Smooth muscle cell (in vitro differentiated cells): ENCODE results near the gene DNMT3L. TPM values are rescaled to one million over a fixed set of nuclear protein-coding genes. Genes with fewer than 3 reads are reported as not detected.

ENCODE experiments used
- DNase-seq: peaks from one replicate; lab custom pipeline; 2025; ENCODE audit not compliant: unreplicated experiment; lab: John Stamatoyannopoulos, UW
- H2AFZ ChIP-seq: fragments of 200-600 bp; sonication (generic); 2 replicates; pipeline ENCODE4 v1.6.0; 2016; ENCODE audit warnings: antibody characterized with exemption, low read depth, mild to moderate bottlenecking
- H3F3A ChIP-seq: fragments of 200-600 bp; sonication (generic); 2 replicates; pipeline ENCODE4 v1.6.0; 2017; ENCODE audit warnings: antibody characterized with exemption, low read depth
- H3K27ac ChIP-seq: fragments of 200-600 bp; sonication (generic); 2 replicates; pipeline ENCODE4 v1.5.1; 2016; ENCODE audit warnings: low read depth, mild to moderate bottlenecking
- H3K27me3 ChIP-seq: fragments of 200-600 bp; sonication (generic); 2 replicates; pipeline ENCODE4 v1.6.1; 2016; ENCODE audit warnings: low read depth, mild to moderate bottlenecking
- H3K36me3 ChIP-seq: fragments of 200-600 bp; sonication (generic); 2 replicates; pipeline ENCODE4 v1.5.1; 2016; ENCODE audit warnings: low read depth
- H3K4me1 ChIP-seq: fragments of 200-600 bp; sonication (generic); 2 replicates; pipeline ENCODE4 v1.5.1; 2016; ENCODE audit warnings: low read depth
- H3K4me2 ChIP-seq: fragments of 200-600 bp; sonication (generic); 2 replicates; pipeline ENCODE4 v1.6.0; 2016; ENCODE audit warnings: mild to moderate bottlenecking
- H3K4me3 ChIP-seq: fragments of 200-600 bp; sonication (generic); 2 replicates; pipeline ENCODE4 v1.5.1; 2016; ENCODE audit warnings: mild to moderate bottlenecking
- H3K79me2 ChIP-seq: fragments of 200-600 bp; sonication (generic); 2 replicates; pipeline ENCODE4 v1.6.0; 2016; ENCODE audit warnings: low read depth, mild to moderate bottlenecking
- H3K9ac ChIP-seq: fragments of 200-600 bp; sonication (generic); 2 replicates; pipeline ENCODE4 v1.6.0; 2016; ENCODE audit warnings: low read depth
- H3K9me3 ChIP-seq: fragments of 200-600 bp; sonication (generic); replicated peaks from 2 replicates; pipeline ENCODE4 v1.5.1; 2016; ENCODE audit warnings: low read depth
- H4K20me1 ChIP-seq: fragments of 200-600 bp; sonication (generic); 2 replicates; pipeline ENCODE4 v1.6.0; 2016; ENCODE audit warnings: low read depth
- WGBS: methylation state at CpG from one replicate; pipeline ENCODE4 v1.1.7; 2016; ENCODE audit warnings: low lambda C conversion rate; 5-methylcytosine and 5-hydroxymethylcytosine counted together
- polyA plus RNA-seq: library from polyadenylated mRNA; unstranded; fragments of >200 nt; fragmentation: Nextera tagmentation; extraction: Ambion mirVana; gene quantifications from 2 replicates; pipeline ENCODE4 v1.2.1, GENCODE V29; 2016
- total RNA-seq: library from RNA; depleted of rRNA; stranded (reverse); fragments of >200 nt; gene quantifications from 2 replicates; pipeline ENCODE4 v1.2.3, GENCODE V29; 2014
- TF ChIP-seq, protein P1 (sequence below): fragments of 200-600 bp; sonication (generic); IDR thresholded peaks from 2 replicates; pipeline ENCODE4 v1.5.1; 2017; ENCODE audit warnings: borderline replicate concordance, mild to moderate bottlenecking, antibody characterized with exemption; ENCODE audit not compliant: insufficient read depth, poor library complexity, severe bottlenecking

DNMT3L gene
- total and polyA plus RNA-seq, 2 experiments from 2014 or later: not detected

- H3K36me3 ChIP-seq: no peaks in the 10 kb centered on the region
- no peaks in the 10 kb centered on the region for H3K9me3 ChIP-seq
- H2AFZ ChIP-seq: no peak overlapping the region
- no peak overlapping the region for H3K9ac ChIP-seq
- no peak overlapping the region for H3K27ac ChIP-seq
- no peaks in the 10 kb centered on the region for H4K20me1 ChIP-seq
- H3K27me3 ChIP-seq: no peaks in the 10 kb centered on the region
- 90% methylated on average over 19 of the region's 19 CpGs for WGBS
- H3K4me3 ChIP-seq: no peak overlapping the region
- H3F3A ChIP-seq: no peaks in the 10 kb centered on the region
- no peak overlapping the region for H3K4me2 ChIP-seq
- DNase-seq: no peak
- H3K79me2 ChIP-seq: no peaks in the 10 kb centered on the region
- peaks cover 8% of the 10 kb centered on the region for H3K4me1 ChIP-seq
- TF ChIP-seq, protein P1, sequence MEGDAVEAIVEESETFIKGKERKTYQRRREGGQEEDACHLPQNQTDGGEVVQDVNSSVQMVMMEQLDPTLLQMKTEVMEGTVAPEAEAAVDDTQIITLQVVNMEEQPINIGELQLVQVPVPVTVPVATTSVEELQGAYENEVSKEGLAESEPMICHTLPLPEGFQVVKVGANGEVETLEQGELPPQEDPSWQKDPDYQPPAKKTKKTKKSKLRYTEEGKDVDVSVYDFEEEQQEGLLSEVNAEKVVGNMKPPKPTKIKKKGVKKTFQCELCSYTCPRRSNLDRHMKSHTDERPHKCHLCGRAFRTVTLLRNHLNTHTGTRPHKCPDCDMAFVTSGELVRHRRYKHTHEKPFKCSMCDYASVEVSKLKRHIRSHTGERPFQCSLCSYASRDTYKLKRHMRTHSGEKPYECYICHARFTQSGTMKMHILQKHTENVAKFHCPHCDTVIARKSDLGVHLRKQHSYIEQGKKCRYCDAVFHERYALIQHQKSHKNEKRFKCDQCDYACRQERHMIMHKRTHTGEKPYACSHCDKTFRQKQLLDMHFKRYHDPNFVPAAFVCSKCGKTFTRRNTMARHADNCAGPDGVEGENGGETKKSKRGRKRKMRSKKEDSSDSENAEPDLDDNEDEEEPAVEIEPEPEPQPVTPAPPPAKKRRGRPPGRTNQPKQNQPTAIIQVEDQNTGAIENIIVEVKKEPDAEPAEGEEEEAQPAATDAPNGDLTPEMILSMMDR: no peak
Observed at GRCh38 chr21:44267655-44268142, 6.0 kb upstream of the DNMT3L start.

GRCh38 chr21:44265734-44266270 lies 4.1 kb upstream of the DNMT3L start:
- TF ChIP-seq, protein P1: no peak
- H3K36me3 ChIP-seq: no peaks in the 10 kb centered on the region
- no peaks in the 10 kb centered on the region for H3F3A ChIP-seq
- H3K27ac ChIP-seq: no peak overlapping the region
- H4K20me1 ChIP-seq: no peaks in the 10 kb centered on the region
- H3K4me2 ChIP-seq: no peak overlapping the region
- H3K4me3 ChIP-seq: no peak overlapping the region
- no peak overlapping the region for H2AFZ ChIP-seq
- H3K4me1 ChIP-seq: peaks cover 8% of the 10 kb centered on the region
- no peak overlapping the region for H3K9ac ChIP-seq
- H3K9me3 ChIP-seq: no peaks in the 10 kb centered on the region
- WGBS: 92% methylated on average over 17 of the region's 17 CpGs
- H3K27me3 ChIP-seq: no peaks in the 10 kb centered on the region
- no peaks in the 10 kb centered on the region for H3K79me2 ChIP-seq
- DNase-seq: no peak

DNA sequence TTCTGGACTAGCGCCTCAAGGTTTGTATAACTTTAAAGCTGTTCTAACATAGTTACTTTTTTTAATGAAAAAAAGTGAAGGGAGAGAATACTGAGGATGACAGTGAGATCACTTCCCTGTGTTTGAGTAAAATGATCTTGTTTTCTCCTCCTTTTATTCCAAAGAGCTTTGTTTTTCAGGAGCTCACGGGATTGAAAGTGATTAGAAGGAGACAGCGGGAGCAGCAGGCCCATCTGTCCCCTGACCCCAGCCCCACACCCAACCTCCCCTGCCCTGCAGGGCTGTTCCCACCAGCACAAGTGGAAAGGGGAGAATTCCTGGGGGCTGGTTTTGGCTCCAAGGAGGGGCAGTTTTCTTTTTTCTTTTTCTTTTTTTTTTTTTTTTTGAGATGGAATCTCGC lies 2.1 kb upstream of the DNMT3L start:
- no peaks in the 10 kb centered on the region for H3K79me2 ChIP-seq
- TF ChIP-seq, protein P1: no peak
- 82% methylated on average over 4 of the region's 4 CpGs for WGBS
- H3K4me1 ChIP-seq: peaks cover 8% of the 10 kb centered on the region
- H3K9me3 ChIP-seq: no peaks in the 10 kb centered on the region
- H2AFZ ChIP-seq: no peak overlapping the region
- H3K9ac ChIP-seq: no peak overlapping the region
- H3K4me3 ChIP-seq: no peak overlapping the region
- no peaks in the 10 kb centered on the region for H4K20me1 ChIP-seq
- H3K4me2 ChIP-seq: no peak overlapping the region
- no peak for DNase-seq
- no peaks in the 10 kb centered on the region for H3K27me3 ChIP-seq
- no peak overlapping the region for H3K27ac ChIP-seq
- H3F3A ChIP-seq: no peaks in the 10 kb centered on the region
- no peaks in the 10 kb centered on the region for H3K36me3 ChIP-seq

DNA sequence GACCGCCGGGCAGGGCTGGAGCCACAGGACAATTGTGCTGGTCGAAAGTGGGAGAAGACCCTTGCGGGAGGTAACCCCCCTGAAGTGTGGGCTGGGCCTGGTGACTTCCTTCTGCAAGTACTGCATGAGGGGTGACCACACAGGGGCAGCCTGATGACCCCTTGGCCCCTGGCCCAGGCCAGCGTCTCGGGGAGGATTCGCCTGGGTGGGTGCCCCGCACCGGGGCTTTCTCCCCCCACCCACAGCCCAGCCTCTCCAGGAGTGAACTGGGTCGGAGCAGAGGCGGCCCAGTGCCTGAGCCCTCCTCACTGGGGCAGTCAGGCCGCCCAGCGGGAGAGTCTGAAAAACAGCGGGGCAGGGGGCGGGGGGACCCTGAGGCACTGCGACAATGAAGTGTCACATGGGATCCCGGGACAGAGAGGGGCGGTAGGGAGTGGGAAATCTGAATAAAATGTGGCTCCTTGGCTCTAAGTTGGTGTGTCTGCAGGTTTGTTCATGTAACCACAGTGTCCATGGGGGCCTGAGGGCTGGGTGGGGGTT lies 1.6 kb upstream of the DNMT3L start:
- no peak for DNase-seq

More for the DNA sequence above, 1.6 kb upstream of the DNMT3L start:
- Histone ChIP-seq H2AFZ (no peak overlapping the region), H3K27ac (no peak overlapping the region), H3F3A (no peaks in the 10 kb centered on the region), H3K36me3 (no peaks in the 10 kb centered on the region), H3K27me3 (no peaks in the 10 kb centered on the region), H3K4me2 (no peak overlapping the region), H3K4me1 (peaks cover 8% of the 10 kb centered on the region), H3K9ac (no peak overlapping the region), H3K4me3 (no peak overlapping the region), H4K20me1 (no peaks in the 10 kb centered on the region), H3K79me2 (no peaks in the 10 kb centered on the region), H3K9me3 (no peaks in the 10 kb centered on the region)
- 61% methylated on average over 13 of the region's 18 CpGs for WGBS
- TF ChIP-seq, protein P1: no peak
